Endodermal cell (in vitro differentiated cells): ENCODE results near the gene PRTG. TPM values are rescaled to one million over a fixed set of nuclear protein-coding genes. Genes with fewer than 3 reads are reported as not detected.
A peak's percentile ranks its signal among the peaks of the same experiment; 100 is the strongest.

Experiments used
- DNase-seq: peaks from one replicate; pipeline ENCODE4 v3.0.0-alpha.2; 2017
- H3K27ac ChIP-seq: 2 replicates; pipeline ENCODE4 v1.5.1; 2013; ENCODE audit warnings: mild to moderate bottlenecking, low read depth, low read length, moderate library complexity
- H3K27me3 ChIP-seq: 2 replicates; pipeline ENCODE4 v1.6.1; 2013; ENCODE audit warnings: mild to moderate bottlenecking, low read length, moderate library complexity; ENCODE audit not compliant: insufficient read depth, control insufficient read depth, poor library complexity, severe bottlenecking
- H3K36me3 ChIP-seq: 2 replicates; pipeline ENCODE4 v1.7.0; 2013; ENCODE audit warnings: mild to moderate bottlenecking, low read length, moderate library complexity; ENCODE audit not compliant: control insufficient read depth, insufficient read depth
- H3K4me1 ChIP-seq: one replicate; pipeline ENCODE4 v1.7.0; 2013; ENCODE audit warnings: low read length; ENCODE audit not compliant: control insufficient read depth, insufficient read depth
- H3K4me3 ChIP-seq: 2 replicates; pipeline ENCODE4 v1.5.1; 2013; ENCODE audit warnings: mild to moderate bottlenecking, low read length, moderate library complexity
- H3K9ac ChIP-seq: 2 replicates; pipeline ENCODE4 v1.6.1; 2013; ENCODE audit warnings: mild to moderate bottlenecking, low read length, moderate library complexity; ENCODE audit not compliant: poor library complexity, severe bottlenecking; ENCODE audit errors: extremely low read depth
- H3K9me3 ChIP-seq: 2 replicates; pipeline ENCODE4 v1.6.1; 2013; ENCODE audit warnings: mild to moderate bottlenecking, low read length, moderate library complexity; ENCODE audit not compliant: control insufficient read depth
- H3K27ac Mint-ChIP-seq: 2 replicates; pipeline ENCODE4 v1.8.0; 2020; ENCODE audit warnings: mixed read lengths
- H3K27me3 Mint-ChIP-seq: 2 replicates; pipeline ENCODE4 v1.8.0; 2021; ENCODE audit warnings: mild to moderate bottlenecking, mixed read lengths; ENCODE audit not compliant: insufficient read depth
- H3K36me3 Mint-ChIP-seq: 2 replicates; pipeline ENCODE4 v1.8.0; 2020; ENCODE audit warnings: low read depth, mixed read lengths
- H3K4me1 Mint-ChIP-seq: 2 replicates; pipeline ENCODE4 v1.8.0; 2020; ENCODE audit warnings: mixed read lengths
- H3K4me3 Mint-ChIP-seq: 2 replicates; pipeline ENCODE4 v1.8.0; 2020; ENCODE audit warnings: mild to moderate bottlenecking, moderate library complexity, mixed read lengths
- H3K9me3 Mint-ChIP-seq: 2 replicates; pipeline ENCODE4 v1.8.0; 2020; ENCODE audit warnings: mild to moderate bottlenecking, mixed read lengths
- WGBS, 2 experiments: methylation state at CpG; one replicate each; pipeline versions ENCODE4 v1.1.5 to v1.1.7; 2013; ENCODE audit warnings: missing lambda C conversion rate in 2 of 2, mixed read lengths in 1 of 2; ENCODE audit not compliant: insufficient coverage in 1 of 2, insufficient read length in 1 of 2; 5-methylcytosine and 5-hydroxymethylcytosine counted together
- total RNA-seq, 2 donors: library from RNA; stranded (reverse); fragmentation: NEBNext Ultra II Directional in 1 of 2; extraction: Animal tissue kit (Norgen Biotek cat#: 25700) in 1 of 2; gene quantifications; 2 replicates in 1 of 2; 3 replicates in 1 of 2; pipeline ENCODE4 v1.2.1, GENCODE V29; 2021
- TF ChIP-seq, protein P1 (sequence below): fragments of 200-600 bp; sonication (generic); conservative IDR thresholded peaks from 2 replicates; pipeline ENCODE4 v1.5.0; 2021; ENCODE audit warnings: antibody characterized with exemption, mild to moderate bottlenecking

Gene PRTG
- total RNA-seq, 2 donors from 2014 or later: 32.6 to 51.5 TPM

DNA sequence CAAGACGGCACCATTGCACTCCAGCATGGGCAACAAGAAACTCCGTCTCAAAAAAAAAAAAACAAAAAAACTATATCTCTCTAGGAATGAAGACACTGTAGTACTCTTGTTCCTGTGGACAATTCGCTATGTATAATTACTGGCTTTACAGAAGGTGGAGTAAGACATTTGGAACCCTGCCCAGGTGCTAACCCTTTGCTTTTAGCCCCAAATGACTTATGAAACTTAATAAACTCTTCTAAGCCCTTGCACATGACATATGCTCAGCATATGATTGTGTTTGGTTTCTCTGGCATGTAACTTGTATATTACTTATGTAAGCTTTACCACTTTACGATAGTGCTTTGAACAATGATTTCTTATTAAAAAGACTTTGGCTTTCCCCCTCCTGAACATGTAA is 27.3 kb upstream of the PRTG start:
- Mint-ChIP-seq H3K9me3 (no peaks in the 10 kb centered on the region), H3K27me3 (peaks cover 32% of the 10 kb centered on the region), H3K27ac (no peak overlapping the region), H3K4me3 (no peak overlapping the region), H3K36me3 (no peaks in the 10 kb centered on the region), H3K4me1 (peaks cover under 1% of the 10 kb centered on the region)
- H3K9me3 ChIP-seq: no peaks in the 10 kb centered on the region
- no peak overlapping the region for H3K4me3 ChIP-seq
- H3K36me3 ChIP-seq: no peaks in the 10 kb centered on the region
- H3K4me1 ChIP-seq: no peaks in the 10 kb centered on the region
- TF ChIP-seq, protein P1, sequence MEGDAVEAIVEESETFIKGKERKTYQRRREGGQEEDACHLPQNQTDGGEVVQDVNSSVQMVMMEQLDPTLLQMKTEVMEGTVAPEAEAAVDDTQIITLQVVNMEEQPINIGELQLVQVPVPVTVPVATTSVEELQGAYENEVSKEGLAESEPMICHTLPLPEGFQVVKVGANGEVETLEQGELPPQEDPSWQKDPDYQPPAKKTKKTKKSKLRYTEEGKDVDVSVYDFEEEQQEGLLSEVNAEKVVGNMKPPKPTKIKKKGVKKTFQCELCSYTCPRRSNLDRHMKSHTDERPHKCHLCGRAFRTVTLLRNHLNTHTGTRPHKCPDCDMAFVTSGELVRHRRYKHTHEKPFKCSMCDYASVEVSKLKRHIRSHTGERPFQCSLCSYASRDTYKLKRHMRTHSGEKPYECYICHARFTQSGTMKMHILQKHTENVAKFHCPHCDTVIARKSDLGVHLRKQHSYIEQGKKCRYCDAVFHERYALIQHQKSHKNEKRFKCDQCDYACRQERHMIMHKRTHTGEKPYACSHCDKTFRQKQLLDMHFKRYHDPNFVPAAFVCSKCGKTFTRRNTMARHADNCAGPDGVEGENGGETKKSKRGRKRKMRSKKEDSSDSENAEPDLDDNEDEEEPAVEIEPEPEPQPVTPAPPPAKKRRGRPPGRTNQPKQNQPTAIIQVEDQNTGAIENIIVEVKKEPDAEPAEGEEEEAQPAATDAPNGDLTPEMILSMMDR: no peak
- DNase-seq: no peak
- peaks cover under 1% of the 10 kb centered on the region for H3K27me3 ChIP-seq
- H3K27ac ChIP-seq: no peak overlapping the region
- H3K9ac ChIP-seq: no peak overlapping the region
- WGBS, 2 experiments: 94 to 95% methylated on average over 3 to 4 of the region's 4 CpGs

DNA sequence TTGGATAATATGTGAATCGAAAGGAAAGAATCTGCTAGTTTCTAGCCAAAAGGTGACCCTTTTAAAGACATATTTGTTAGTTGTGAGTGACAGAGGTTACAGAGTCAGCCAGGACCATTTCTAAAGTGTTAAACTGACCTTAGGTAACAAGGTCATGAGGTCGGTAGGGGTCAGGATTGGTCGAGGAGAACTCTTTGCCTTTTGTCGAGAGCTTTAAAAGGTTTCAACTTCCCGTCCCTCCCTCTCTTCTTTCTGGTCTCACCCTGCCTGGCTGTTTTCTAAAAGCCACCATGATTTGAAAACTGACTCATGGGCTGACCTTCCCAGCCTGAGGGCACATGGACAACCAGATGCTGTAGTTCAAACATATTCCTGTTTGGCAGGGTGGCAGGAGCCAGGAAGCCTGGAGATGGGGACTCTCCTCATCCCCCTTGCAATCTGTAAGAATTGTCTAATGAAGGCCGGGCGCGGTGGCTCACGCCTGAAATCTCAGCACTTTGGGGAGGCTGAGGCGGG is 25.8 kb upstream of the PRTG start:
- H3K27me3 ChIP-seq: no peaks in the 10 kb centered on the region
- H3K9ac ChIP-seq: no peak overlapping the region
- no peaks in the 10 kb centered on the region for H3K4me1 Mint-ChIP-seq
- no peaks in the 10 kb centered on the region for H3K9me3 ChIP-seq
- WGBS, 2 experiments: 67 to 83% methylated on average over 7 to 10 of the region's 10 CpGs
- H3K4me3 ChIP-seq: no peak overlapping the region
- no peak for DNase-seq
- TF ChIP-seq, protein P1: no peak
- no peak overlapping the region for H3K4me3 Mint-ChIP-seq
- H3K36me3 Mint-ChIP-seq: no peaks in the 10 kb centered on the region
- H3K4me1 ChIP-seq: no peaks in the 10 kb centered on the region
- H3K27ac ChIP-seq: peak overlapping the region; percentile 22
- H3K9me3 Mint-ChIP-seq: no peaks in the 10 kb centered on the region
- H3K27ac Mint-ChIP-seq: no peak overlapping the region
- H3K27me3 Mint-ChIP-seq: peaks cover 27% of the 10 kb centered on the region
- H3K36me3 ChIP-seq: no peaks in the 10 kb centered on the region

DNA sequence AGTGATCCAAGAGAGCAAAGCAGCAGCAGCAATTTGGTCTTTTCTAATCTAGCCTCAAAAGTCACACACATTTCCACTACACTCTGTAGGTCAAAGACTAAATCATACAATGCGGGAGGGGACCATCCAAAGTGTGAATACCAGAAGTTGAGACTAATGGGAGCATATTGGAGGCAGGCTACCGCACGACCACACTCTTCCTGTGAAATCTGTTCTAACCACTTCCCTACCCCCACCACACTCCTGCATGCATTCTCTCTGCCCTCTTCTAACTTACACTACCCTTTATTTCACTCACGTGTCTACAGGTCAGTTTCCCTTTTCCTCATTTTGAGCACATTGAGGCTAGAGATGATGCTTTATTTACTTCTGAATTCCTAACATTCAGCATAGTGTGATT is 23.7 kb upstream of the PRTG start:
- Histone ChIP-seq H3K36me3 (no peaks in the 10 kb centered on the region), H3K27me3 (no peaks in the 10 kb centered on the region), H3K27ac (no peak overlapping the region), H3K9me3 (no peaks in the 10 kb centered on the region), H3K4me3 (no peak overlapping the region), H3K4me1 (no peaks in the 10 kb centered on the region), H3K9ac (no peak overlapping the region)
- no peaks in the 10 kb centered on the region for H3K36me3 Mint-ChIP-seq
- H3K9me3 Mint-ChIP-seq: no peaks in the 10 kb centered on the region
- no peak overlapping the region for H3K27ac Mint-ChIP-seq
- no peak overlapping the region for H3K4me3 Mint-ChIP-seq
- 93 to 95% methylated on average over 3 to 4 of the region's 4 CpGs for WGBS, 2 experiments
- TF ChIP-seq, protein P1: no peak
- H3K27me3 Mint-ChIP-seq: peaks cover 22% of the 10 kb centered on the region
- H3K4me1 Mint-ChIP-seq: no peaks in the 10 kb centered on the region
- no peak for DNase-seq
